A549 (cell line): ENCODE measurements around the gene UST.
"Not testable (repeated sequence)": the region's sequence is repeated elsewhere in the genome, so short reads cannot be mapped to it uniquely, and the experiment has no call there.

Source experiments
- EP300 ChIP-seq, 2 experiments: fragments of >200 bp; sonication (Bioruptor Twin); formaldehyde crosslinking; IDR thresholded peaks; 2 replicates in 1 of 2; 3 replicates in 1 of 2; pipeline ENCODE4 v1.6.1; 2016 to 2017
- HDAC2 ChIP-seq: fragments of 200-600 bp; sonication (generic); IDR thresholded peaks from 2 replicates; pipeline ENCODE4 v1.6.1; 2016
- JUNB ChIP-seq: fragments of >200 bp; sonication (Bioruptor Twin); formaldehyde crosslinking; IDR thresholded peaks from 2 replicates; pipeline ENCODE4 v1.6.1; 2016
- KDM5A ChIP-seq: fragments of 200-600 bp; sonication (generic); IDR thresholded peaks from 2 replicates; pipeline ENCODE4 v1.6.1; 2016; ENCODE audit warnings: antibody characterized with exemption, mild to moderate bottlenecking
- POLR2A ChIP-seq: IDR thresholded peaks from 2 replicates; pipeline ENCODE4 v1.6.1; 2012; ENCODE audit warnings: mild to moderate bottlenecking, low read length
- TF ChIP-seq, protein P1 (sequence below): fragments of >200 bp; sonication (Bioruptor Twin); formaldehyde crosslinking; IDR thresholded peaks from 3 replicates; pipeline ENCODE4 v1.6.1; 2016
- TF ChIP-seq, protein P2 (sequence below): IDR thresholded peaks from 2 replicates; pipeline ENCODE4 v1.6.1; 2012
- TF ChIP-seq, protein P3 (sequence below): fragments of >200 bp; sonication (Bioruptor Twin); formaldehyde crosslinking; IDR thresholded peaks from 3 replicates; pipeline ENCODE4 v1.5.1; 2016

DNA sequence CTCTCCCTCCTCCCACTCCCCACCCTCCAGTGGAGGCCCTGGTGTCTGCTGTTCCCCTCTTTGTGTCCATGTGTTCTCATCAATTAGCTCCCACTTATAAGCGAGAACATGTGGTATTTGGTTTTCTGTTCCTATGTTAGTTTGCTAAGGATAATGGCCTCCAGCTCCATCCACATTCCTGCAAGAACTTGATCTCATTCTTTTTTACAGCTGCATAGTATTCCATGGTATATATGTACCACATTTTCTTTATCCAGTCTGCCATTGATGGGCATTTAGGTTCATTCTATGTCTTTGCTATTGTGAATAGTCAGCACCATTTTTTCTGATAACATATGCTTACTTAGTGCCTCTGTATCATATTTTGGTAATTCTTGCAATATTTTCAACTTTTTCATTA, 33.6 kb downstream of the UST start:
- TF ChIP-seq JUNB; EP300 (IDR thresholded peaks at IDR 0.05); POLR2A; HDAC2; KDM5A: not testable (repeated sequence)
- TF ChIP-seq, protein P1, sequence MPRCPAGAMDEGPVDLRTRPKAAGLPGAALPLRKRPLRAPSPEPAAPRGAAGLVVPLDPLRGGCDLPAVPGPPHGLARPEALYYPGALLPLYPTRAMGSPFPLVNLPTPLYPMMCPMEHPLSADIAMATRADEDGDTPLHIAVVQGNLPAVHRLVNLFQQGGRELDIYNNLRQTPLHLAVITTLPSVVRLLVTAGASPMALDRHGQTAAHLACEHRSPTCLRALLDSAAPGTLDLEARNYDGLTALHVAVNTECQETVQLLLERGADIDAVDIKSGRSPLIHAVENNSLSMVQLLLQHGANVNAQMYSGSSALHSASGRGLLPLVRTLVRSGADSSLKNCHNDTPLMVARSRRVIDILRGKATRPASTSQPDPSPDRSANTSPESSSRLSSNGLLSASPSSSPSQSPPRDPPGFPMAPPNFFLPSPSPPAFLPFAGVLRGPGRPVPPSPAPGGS, result not testable (repeated sequence)
- TF ChIP-seq, protein P2, sequence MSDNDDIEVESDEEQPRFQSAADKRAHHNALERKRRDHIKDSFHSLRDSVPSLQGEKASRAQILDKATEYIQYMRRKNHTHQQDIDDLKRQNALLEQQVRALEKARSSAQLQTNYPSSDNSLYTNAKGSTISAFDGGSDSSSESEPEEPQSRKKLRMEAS, result not testable (repeated sequence)
- TF ChIP-seq, protein P3, sequence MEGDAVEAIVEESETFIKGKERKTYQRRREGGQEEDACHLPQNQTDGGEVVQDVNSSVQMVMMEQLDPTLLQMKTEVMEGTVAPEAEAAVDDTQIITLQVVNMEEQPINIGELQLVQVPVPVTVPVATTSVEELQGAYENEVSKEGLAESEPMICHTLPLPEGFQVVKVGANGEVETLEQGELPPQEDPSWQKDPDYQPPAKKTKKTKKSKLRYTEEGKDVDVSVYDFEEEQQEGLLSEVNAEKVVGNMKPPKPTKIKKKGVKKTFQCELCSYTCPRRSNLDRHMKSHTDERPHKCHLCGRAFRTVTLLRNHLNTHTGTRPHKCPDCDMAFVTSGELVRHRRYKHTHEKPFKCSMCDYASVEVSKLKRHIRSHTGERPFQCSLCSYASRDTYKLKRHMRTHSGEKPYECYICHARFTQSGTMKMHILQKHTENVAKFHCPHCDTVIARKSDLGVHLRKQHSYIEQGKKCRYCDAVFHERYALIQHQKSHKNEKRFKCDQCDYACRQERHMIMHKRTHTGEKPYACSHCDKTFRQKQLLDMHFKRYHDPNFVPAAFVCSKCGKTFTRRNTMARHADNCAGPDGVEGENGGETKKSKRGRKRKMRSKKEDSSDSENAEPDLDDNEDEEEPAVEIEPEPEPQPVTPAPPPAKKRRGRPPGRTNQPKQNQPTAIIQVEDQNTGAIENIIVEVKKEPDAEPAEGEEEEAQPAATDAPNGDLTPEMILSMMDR, result not testable (repeated sequence)
